OCI-LY7 (cell line): ENCODE results near the gene MFAP2. TPM values are rescaled to one million over a fixed set of nuclear protein-coding genes. Genes with fewer than 3 reads are reported as not detected.
A peak's percentile ranks its signal among the peaks of the same experiment; 100 is the strongest.

Experiments used
- BruUV-seq: library from RNA; stranded (reverse); fragments of 400-500 nt; replicated peaks from 2 replicates; lab custom pipeline; 2021; lab: Mats Ljungman, UMichigan
- CTCF ChIA-PET: fragments of 300-600 bp; sonication (Branson Sonifier 250); formaldehyde crosslinking; loops from one replicate; lab custom pipeline; 2022; ENCODE audit warnings: antibody characterized with exemption; ENCODE audit not compliant: unreplicated experiment; lab: Charles Lee
- POLR2A ChIA-PET: fragments of 300-600 bp; sonication (Branson Sonifier 250); formaldehyde crosslinking; loops from one replicate; lab custom pipeline; 2022; ENCODE audit warnings: antibody characterized with exemption; lab: Charles Lee
- DNase-seq: peaks from one replicate; pipeline ENCODE4 v3.0.0-alpha.2; 2015; ENCODE audit warnings: low spot score
- H2AFZ ChIP-seq: fragments of 200-600 bp; sonication (generic), shearing (Covaris generic); 2 replicates; pipeline ENCODE4 v1.6.1; 2014; ENCODE audit warnings: mild to moderate bottlenecking, antibody characterized with exemption, low read length, moderate library complexity
- H3K27ac ChIP-seq: fragments of 200-600 bp; sonication (generic); 2 replicates; pipeline ENCODE4 v1.5.1; 2014; ENCODE audit warnings: mixed run types, low read depth, mild to moderate bottlenecking, moderate library complexity, low read length, inconsistent platforms; ENCODE audit not compliant: poor library complexity, severe bottlenecking
- H3K36me3 ChIP-seq: fragments of 200-600 bp; sonication (generic); 2 replicates; pipeline ENCODE4 v1.6.1; 2014; ENCODE audit warnings: mild to moderate bottlenecking, antibody characterized with exemption, low read length, moderate library complexity, mixed read lengths; ENCODE audit not compliant: insufficient read depth
- H3K4me1 ChIP-seq: fragments of 200-600 bp; sonication (generic); 2 replicates; pipeline ENCODE4 v1.5.1; 2014; ENCODE audit warnings: mild to moderate bottlenecking, low read length; ENCODE audit not compliant: insufficient read depth, poor library complexity, severe bottlenecking
- H3K4me2 ChIP-seq: fragments of 200-600 bp; sonication (generic); 2 replicates; pipeline ENCODE4 v1.6.1; 2014; ENCODE audit warnings: mild to moderate bottlenecking, low read length
- H3K4me3 ChIP-seq: fragments of 200-600 bp; sonication (generic); 2 replicates; pipeline ENCODE4 v1.5.1; 2014; ENCODE audit warnings: mild to moderate bottlenecking, low read depth, low read length; ENCODE audit not compliant: poor library complexity, severe bottlenecking
- H3K79me2 ChIP-seq: fragments of 200-600 bp; sonication (generic); 2 replicates; pipeline ENCODE4 v1.6.1; 2016; ENCODE audit warnings: low read depth, mild to moderate bottlenecking, low read length, moderate library complexity, mixed read lengths; ENCODE audit not compliant: insufficient read depth
- H3K9me2 ChIP-seq: fragments of 200-600 bp; sonication (generic); 2 replicates; pipeline ENCODE4 v1.6.1; 2016; ENCODE audit warnings: mild to moderate bottlenecking, low read length, mixed read lengths; ENCODE audit not compliant: insufficient read depth
- H3K9me3 ChIP-seq: fragments of 200-600 bp; sonication (generic); 2 replicates; pipeline ENCODE4 v1.6.1; 2014; ENCODE audit warnings: mild to moderate bottlenecking, mixed run types, low read length, mixed read lengths
- H4K20me1 ChIP-seq: fragments of 200-600 bp; sonication (generic); 2 replicates; pipeline ENCODE4 v1.6.1; 2014; ENCODE audit warnings: mild to moderate bottlenecking, antibody characterized with exemption, low read length, moderate library complexity, mixed read lengths; ENCODE audit not compliant: insufficient read depth
- CTCF ChIP-seq: fragments of 200-600 bp; sonication (generic); conservative IDR thresholded peaks from 2 replicates; pipeline ENCODE4 v1.5.1; 2014; ENCODE audit warnings: mild to moderate bottlenecking, antibody characterized with exemption, low read length, moderate library complexity, mixed read lengths
- EZH2phosphoT487 ChIP-seq: fragments of 200-600 bp; sonication (generic); IDR thresholded peaks from 2 replicates; pipeline ENCODE4 v1.6.1; 2018; ENCODE audit warnings: low read depth, borderline replicate concordance, mild to moderate bottlenecking, mixed run types, antibody characterized with exemption, low read length, moderate library complexity, mixed read lengths
- intact Hi-C: fragments of 100-400 bp; cut with micrococcal nuclease; formaldehyde crosslinking; loops from one replicate; pipeline ENCODE4 v1.10.0; 2022; ENCODE audit not compliant: unreplicated experiment
- total RNA-seq, 2 experiments: library from RNA; depleted of rRNA in 1 of 2; stranded (reverse); fragments of >200 nt in 1 of 2; shearing (Covaris generic) in 1 of 2; gene quantifications; 2 replicates each; pipeline ENCODE4 v1.2.3, GENCODE V29; 2014 to 2022

MFAP2 gene
- total RNA-seq, 2 experiments from 2014 or later: not detected

- Histone ChIP-seq H3K9me2 (no peaks in the 10 kb centered on the region), H2AFZ (no peak overlapping the region), H3K79me2 (no peaks in the 10 kb centered on the region), H3K36me3 (peaks cover 10% of the 10 kb centered on the region), H3K27ac (no peak overlapping the region), H3K4me2 (no peak overlapping the region), H3K4me3 (no peak overlapping the region), H3K4me1 (peaks cover 26% of the 10 kb centered on the region), H4K20me1 (no peaks in the 10 kb centered on the region), H3K9me3 (no peaks in the 10 kb centered on the region)
- TF ChIP-seq EZH2phosphoT487: no peak
- no peak for TF ChIP-seq CTCF
- ChIA-PET CTCF (no interaction called here), POLR2A (interaction anchor here (1.2 kb wide), 1 partner anchor 17 kb away, joined by 3 read pairs; no protein-coding TSS in a partner anchor)
- BruUV-seq: no TSS peak
- DNase-seq: no peak
- intact Hi-C loops: no loop called here
These were observed 33.3 kb upstream of the MFAP2 start for GRCh38 chr1:17013491-17014320.

GRCh38 chr1:17012775-17013490 lies 32.5 kb upstream of the MFAP2 start:
- POLR2A ChIA-PET: interaction anchor here (1.2 kb wide), 1 partner anchor 18 kb away, joined by 3 read pairs; no protein-coding TSS in a partner anchor
- H3K79me2 ChIP-seq: no peaks in the 10 kb centered on the region
- TF ChIP-seq EZH2phosphoT487 (no peak), CTCF (no peak)

More at GRCh38 chr1:17012775-17013490, 32.5 kb upstream of the MFAP2 start:
- Histone ChIP-seq H3K4me3 (no peak overlapping the region), H3K4me1 (peaks cover 26% of the 10 kb centered on the region), H4K20me1 (no peaks in the 10 kb centered on the region), H3K9me2 (no peaks in the 10 kb centered on the region), H3K27ac (no peak overlapping the region), H3K36me3 (peaks cover 4% of the 10 kb centered on the region; the same call in 1 of the 2 replicates), H3K4me2 (no peak overlapping the region), H3K9me3 (no peaks in the 10 kb centered on the region), H2AFZ (0 out of 2 replicates have a peak overlapping the region, but pooled peaks have one; percentile 63)
- intact Hi-C loops: no loop called here
- DNase-seq: no peak
- no TSS peak for BruUV-seq
- CTCF ChIA-PET: no interaction called here
